Mammary epithelial cell (primary cell): Measurements from ENCODE around the gene ADCY9.
"Not testable (repeated sequence)": the region's sequence is repeated elsewhere in the genome, so short reads cannot be mapped to it uniquely, and the experiment has no call there.

Experiments used
- EZH2 ChIP-seq: IDR thresholded peaks from 2 replicates; pipeline ENCODE4 v1.6.1; 2012; ENCODE audit warnings: low read length, inconsistent platforms, borderline replicate concordance
- TF ChIP-seq, protein P1 (sequence below), 2 donors: IDR thresholded peaks in 1 of 2; conservative IDR thresholded peaks in 1 of 2; 2 replicates each; pipeline ENCODE4 v1.5.1; 2011 to 2012; ENCODE audit warnings: inconsistent platforms in 2 of 2, low read length in 2 of 2, mild to moderate bottlenecking in 2 of 2, control low read depth in 1 of 2, low read depth in 1 of 2; ENCODE audit not compliant: insufficient read depth in 1 of 2; ENCODE audit errors: extremely low read depth in 1 of 2

DNA sequence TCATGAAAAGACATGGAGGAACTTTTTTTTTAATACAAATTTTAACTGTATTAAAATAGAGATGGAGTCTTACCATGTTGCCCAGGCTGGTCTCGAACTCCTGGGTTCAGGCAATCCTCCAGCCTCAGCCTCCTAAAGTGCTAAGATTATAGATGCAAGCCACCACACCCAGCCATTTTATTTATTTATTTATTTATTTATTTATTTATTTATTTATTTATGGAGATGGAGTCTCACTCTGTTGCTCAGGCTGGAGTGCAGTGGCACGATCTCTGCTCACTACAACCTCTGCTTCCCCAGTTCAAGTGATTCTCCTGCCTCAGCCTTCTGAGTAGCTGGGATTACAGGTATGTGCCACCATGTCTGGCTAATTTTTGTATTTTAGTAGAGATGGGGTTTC is 189.1 kb downstream of the ADCY9 start:
- TF ChIP-seq, protein P1, sequence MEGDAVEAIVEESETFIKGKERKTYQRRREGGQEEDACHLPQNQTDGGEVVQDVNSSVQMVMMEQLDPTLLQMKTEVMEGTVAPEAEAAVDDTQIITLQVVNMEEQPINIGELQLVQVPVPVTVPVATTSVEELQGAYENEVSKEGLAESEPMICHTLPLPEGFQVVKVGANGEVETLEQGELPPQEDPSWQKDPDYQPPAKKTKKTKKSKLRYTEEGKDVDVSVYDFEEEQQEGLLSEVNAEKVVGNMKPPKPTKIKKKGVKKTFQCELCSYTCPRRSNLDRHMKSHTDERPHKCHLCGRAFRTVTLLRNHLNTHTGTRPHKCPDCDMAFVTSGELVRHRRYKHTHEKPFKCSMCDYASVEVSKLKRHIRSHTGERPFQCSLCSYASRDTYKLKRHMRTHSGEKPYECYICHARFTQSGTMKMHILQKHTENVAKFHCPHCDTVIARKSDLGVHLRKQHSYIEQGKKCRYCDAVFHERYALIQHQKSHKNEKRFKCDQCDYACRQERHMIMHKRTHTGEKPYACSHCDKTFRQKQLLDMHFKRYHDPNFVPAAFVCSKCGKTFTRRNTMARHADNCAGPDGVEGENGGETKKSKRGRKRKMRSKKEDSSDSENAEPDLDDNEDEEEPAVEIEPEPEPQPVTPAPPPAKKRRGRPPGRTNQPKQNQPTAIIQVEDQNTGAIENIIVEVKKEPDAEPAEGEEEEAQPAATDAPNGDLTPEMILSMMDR (conservative IDR thresholded peaks at IDR 0.05 in 1 of 2, IDR thresholded peaks at IDR 0.05 in 1 of 2; ENCODE audit: extremely low read depth in 1 of 2, insufficient read depth in 1 of 2, low read depth in 1 of 2, low read length in 2 of 2): not testable (repeated sequence)
- TF ChIP-seq EZH2: not testable (repeated sequence)
